ENCODE measurements around the gene ZNF710. TPM values are rescaled to one million over a fixed set of nuclear protein-coding genes. Genes with fewer than 3 reads are reported as not detected.

ZNF710 gene
- total and polyA plus RNA-seq, 2 of the 13 experiments (the other 11 are each of a cell fraction or from before 2014, with no cell fraction given) = 4.7 to 20.6 TPM

DNA sequence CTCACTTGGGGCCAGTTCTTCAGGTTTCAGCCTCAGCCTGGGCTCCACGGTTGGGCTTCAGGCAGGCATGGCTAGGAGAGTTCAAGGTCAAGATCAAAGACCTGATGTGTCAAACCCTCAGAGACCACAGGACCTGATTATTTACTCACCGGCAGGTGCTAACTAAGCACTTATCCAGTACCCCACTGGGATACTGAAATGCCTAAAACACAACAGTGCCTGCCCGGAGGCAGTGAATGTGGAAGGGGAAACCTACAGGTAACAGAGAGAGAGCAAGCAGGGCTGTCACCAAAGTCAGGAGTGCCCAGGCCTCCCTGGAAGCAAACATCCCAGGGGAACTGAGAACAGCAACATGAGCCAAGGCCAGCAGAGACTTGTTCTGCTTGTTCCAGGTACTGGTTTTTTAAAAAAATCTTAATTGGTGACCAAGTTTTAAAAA, 94.4 kb downstream of the ZNF710 start (continued):
- TF ChIP-seq POLR2AphosphoS5 (IDR thresholded peaks at IDR 0.05; ENCODE audit: low read depth, low read length) (0 out of 2 replicates have a peak, but pooled peaks have one; percentile 19), TCF7 (IDR thresholded peaks at IDR 0.05; ENCODE audit: low read depth) (peak; percentile 82), FLYWCH1 (CRISPR knock-in tag; IDR thresholded peaks at IDR 0.05) (no peak), HOXA3 (CRISPR knock-in tag; IDR thresholded peaks at IDR 0.05) (peak; percentile 36; the same call in 1 of the 2 replicates), ZC3H4 (CRISPR knock-in tag; IDR thresholded peaks at IDR 0.05; ENCODE audit: borderline replicate concordance) (no peak), ZNF547 (CRISPR knock-in tag; IDR thresholded peaks at IDR 0.05) (no peak), NFATC3 (CRISPR knock-in tag; IDR thresholded peaks at IDR 0.05) (no peak), CEBPG (CRISPR knock-in tag; IDR thresholded peaks at IDR 0.05) (no peak), PAF1 (CRISPR knock-in tag; IDR thresholded peaks at IDR 0.05) (no peak), ZNF558 (CRISPR knock-in tag; IDR thresholded peaks at IDR 0.05; ENCODE audit: borderline replicate concordance) (no peak), ZNF124 (CRISPR knock-in tag; IDR thresholded peaks at IDR 0.05) (no peak), SKI (IDR thresholded peaks at IDR 0.05; ENCODE audit: partially characterized antibody) (peak; percentile 90), ZNF296 (CRISPR knock-in tag; conservative IDR thresholded peaks at IDR 0.05) (no peak), ETV6 (CRISPR knock-in tag; conservative IDR thresholded peaks at IDR 0.05) (no peak), SP140L (CRISPR knock-in tag; IDR thresholded peaks at IDR 0.05; ENCODE audit: borderline replicate concordance) (no peak)
- TF ChIP-seq, protein P1, sequence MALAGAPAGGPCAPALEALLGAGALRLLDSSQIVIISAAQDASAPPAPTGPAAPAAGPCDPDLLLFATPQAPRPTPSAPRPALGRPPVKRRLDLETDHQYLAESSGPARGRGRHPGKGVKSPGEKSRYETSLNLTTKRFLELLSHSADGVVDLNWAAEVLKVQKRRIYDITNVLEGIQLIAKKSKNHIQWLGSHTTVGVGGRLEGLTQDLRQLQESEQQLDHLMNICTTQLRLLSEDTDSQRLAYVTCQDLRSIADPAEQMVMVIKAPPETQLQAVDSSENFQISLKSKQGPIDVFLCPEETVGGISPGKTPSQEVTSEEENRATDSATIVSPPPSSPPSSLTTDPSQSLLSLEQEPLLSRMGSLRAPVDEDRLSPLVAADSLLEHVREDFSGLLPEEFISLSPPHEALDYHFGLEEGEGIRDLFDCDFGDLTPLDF (CRISPR knock-in tag; IDR thresholded peaks at IDR 0.05) = no peak
- TF ChIP-seq, protein P2, sequence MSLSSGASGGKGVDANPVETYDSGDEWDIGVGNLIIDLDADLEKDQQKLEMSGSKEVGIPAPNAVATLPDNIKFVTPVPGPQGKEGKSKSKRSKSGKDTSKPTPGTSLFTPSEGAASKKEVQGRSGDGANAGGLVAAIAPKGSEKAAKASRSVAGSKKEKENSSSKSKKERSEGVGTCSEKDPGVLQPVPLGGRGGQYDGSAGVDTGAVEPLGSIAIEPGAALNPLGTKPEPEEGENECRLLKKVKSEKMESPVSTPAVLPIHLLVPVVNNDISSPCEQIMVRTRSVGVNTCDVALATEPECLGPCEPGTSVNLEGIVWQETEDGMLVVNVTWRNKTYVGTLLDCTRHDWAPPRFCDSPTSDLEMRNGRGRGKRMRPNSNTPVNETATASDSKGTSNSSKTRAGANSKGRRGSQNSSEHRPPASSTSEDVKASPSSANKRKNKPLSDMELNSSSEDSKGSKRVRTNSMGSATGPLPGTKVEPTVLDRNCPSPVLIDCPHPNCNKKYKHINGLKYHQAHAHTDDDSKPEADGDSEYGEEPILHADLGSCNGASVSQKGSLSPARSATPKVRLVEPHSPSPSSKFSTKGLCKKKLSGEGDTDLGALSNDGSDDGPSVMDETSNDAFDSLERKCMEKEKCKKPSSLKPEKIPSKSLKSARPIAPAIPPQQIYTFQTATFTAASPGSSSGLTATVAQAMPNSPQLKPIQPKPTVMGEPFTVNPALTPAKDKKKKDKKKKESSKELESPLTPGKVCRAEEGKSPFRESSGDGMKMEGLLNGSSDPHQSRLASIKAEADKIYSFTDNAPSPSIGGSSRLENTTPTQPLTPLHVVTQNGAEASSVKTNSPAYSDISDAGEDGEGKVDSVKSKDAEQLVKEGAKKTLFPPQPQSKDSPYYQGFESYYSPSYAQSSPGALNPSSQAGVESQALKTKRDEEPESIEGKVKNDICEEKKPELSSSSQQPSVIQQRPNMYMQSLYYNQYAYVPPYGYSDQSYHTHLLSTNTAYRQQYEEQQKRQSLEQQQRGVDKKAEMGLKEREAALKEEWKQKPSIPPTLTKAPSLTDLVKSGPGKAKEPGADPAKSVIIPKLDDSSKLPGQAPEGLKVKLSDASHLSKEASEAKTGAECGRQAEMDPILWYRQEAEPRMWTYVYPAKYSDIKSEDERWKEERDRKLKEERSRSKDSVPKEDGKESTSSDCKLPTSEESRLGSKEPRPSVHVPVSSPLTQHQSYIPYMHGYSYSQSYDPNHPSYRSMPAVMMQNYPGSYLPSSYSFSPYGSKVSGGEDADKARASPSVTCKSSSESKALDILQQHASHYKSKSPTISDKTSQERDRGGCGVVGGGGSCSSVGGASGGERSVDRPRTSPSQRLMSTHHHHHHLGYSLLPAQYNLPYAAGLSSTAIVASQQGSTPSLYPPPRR (CRISPR knock-in tag; IDR thresholded peaks at IDR 0.05; ENCODE audit: borderline replicate concordance) = peak; percentile 32; the same call in 1 of the 2 replicates
- TF ChIP-seq, protein P3, sequence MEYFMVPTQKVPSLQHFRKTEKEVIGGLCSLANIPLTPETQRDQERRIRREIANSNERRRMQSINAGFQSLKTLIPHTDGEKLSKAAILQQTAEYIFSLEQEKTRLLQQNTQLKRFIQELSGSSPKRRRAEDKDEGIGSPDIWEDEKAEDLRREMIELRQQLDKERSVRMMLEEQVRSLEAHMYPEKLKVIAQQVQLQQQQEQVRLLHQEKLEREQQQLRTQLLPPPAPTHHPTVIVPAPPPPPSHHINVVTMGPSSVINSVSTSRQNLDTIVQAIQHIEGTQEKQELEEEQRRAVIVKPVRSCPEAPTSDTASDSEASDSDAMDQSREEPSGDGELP (IDR thresholded peaks at IDR 0.05; ENCODE audit: borderline replicate concordance, low read depth) = peak; percentile 33; the same call in 1 of the 2 replicates
- TF ChIP-seq, protein P4, sequence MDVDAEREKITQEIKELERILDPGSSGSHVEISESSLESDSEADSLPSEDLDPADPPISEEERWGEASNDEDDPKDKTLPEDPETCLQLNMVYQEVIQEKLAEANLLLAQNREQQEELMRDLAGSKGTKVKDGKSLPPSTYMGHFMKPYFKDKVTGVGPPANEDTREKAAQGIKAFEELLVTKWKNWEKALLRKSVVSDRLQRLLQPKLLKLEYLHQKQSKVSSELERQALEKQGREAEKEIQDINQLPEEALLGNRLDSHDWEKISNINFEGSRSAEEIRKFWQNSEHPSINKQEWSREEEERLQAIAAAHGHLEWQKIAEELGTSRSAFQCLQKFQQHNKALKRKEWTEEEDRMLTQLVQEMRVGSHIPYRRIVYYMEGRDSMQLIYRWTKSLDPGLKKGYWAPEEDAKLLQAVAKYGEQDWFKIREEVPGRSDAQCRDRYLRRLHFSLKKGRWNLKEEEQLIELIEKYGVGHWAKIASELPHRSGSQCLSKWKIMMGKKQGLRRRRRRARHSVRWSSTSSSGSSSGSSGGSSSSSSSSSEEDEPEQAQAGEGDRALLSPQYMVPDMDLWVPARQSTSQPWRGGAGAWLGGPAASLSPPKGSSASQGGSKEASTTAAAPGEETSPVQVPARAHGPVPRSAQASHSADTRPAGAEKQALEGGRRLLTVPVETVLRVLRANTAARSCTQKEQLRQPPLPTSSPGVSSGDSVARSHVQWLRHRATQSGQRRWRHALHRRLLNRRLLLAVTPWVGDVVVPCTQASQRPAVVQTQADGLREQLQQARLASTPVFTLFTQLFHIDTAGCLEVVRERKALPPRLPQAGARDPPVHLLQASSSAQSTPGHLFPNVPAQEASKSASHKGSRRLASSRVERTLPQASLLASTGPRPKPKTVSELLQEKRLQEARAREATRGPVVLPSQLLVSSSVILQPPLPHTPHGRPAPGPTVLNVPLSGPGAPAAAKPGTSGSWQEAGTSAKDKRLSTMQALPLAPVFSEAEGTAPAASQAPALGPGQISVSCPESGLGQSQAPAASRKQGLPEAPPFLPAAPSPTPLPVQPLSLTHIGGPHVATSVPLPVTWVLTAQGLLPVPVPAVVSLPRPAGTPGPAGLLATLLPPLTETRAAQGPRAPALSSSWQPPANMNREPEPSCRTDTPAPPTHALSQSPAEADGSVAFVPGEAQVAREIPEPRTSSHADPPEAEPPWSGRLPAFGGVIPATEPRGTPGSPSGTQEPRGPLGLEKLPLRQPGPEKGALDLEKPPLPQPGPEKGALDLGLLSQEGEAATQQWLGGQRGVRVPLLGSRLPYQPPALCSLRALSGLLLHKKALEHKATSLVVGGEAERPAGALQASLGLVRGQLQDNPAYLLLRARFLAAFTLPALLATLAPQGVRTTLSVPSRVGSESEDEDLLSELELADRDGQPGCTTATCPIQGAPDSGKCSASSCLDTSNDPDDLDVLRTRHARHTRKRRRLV (CRISPR knock-in tag; IDR thresholded peaks at IDR 0.05) = peak; percentile 67; the same call in 1 of the 2 replicates
- TF ChIP-seq, protein P5, sequence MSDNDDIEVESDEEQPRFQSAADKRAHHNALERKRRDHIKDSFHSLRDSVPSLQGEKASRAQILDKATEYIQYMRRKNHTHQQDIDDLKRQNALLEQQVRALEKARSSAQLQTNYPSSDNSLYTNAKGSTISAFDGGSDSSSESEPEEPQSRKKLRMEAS (IDR thresholded peaks at IDR 0.05) = no peak

Measured in HepG2 (cell line).